Fibroblast of peridontal ligament (primary cell): ENCODE data around the gene MACF1.
A peak's percentile ranks its signal among the peaks of the same experiment; 100 is the strongest.
"Not testable (repeated sequence)": the region's sequence is repeated elsewhere in the genome, so short reads cannot be mapped to it uniquely, and the experiment has no call there.

Experiments used
- DNase-seq: peaks from one replicate; pipeline ENCODE4 v3.0.0-alpha.2; 2010; ENCODE audit errors: extremely low read depth

The MACF1 gene

DNA sequence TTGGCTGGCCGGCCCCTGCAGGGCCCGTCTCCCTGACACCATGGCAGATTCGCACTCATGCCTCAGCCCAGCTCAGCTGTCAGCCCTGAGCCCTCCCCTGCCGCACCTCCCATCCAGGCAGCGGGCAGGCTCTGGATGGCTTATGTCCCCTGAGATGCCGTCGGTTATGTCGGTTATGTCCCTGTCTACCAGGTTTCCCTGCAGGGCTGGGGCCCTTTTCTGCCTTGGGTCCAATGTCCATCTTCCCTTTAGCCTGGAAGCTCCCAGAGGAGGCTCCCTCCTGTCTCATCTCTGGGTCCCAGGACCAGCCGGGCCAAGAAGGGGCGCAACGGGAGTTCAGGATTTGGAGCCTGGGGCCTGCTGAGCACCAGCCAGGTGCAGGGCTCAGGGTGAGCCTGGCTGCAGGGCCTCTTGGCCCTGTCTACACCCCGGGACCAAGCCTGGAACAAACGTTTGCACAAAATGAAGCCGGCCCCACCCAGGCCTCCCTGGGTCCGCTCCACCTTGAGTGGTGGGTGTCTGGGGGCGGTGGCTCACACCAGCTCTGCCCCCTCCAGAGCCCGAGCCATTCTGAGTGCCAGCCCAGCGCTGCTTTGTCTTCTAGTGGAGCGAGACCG lies 306.2 kb downstream of the MACF1 start:
- DNase-seq, result not testable (repeated sequence)

DNA sequence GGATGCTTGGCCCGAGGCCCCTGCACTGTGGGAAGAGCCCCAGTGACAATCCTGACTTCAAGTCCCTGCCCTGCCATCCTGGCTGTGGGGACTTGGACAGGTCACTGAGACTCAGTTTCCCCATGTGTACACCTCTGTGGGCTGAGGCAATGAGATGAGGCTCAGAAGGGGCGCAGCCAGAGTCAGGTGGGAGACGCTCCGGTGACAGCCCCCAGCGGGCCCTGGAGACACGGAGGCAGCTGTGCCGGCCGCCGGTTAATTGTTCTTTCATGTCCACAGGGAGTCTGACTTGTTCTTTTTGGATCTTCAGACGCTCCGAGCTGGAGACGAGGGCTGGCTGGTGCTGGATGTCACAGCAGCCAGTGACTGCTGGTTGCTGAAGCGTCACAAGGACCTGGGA lies 307.0 kb downstream of the MACF1 start:
- not testable (repeated sequence) for DNase-seq

DNA sequence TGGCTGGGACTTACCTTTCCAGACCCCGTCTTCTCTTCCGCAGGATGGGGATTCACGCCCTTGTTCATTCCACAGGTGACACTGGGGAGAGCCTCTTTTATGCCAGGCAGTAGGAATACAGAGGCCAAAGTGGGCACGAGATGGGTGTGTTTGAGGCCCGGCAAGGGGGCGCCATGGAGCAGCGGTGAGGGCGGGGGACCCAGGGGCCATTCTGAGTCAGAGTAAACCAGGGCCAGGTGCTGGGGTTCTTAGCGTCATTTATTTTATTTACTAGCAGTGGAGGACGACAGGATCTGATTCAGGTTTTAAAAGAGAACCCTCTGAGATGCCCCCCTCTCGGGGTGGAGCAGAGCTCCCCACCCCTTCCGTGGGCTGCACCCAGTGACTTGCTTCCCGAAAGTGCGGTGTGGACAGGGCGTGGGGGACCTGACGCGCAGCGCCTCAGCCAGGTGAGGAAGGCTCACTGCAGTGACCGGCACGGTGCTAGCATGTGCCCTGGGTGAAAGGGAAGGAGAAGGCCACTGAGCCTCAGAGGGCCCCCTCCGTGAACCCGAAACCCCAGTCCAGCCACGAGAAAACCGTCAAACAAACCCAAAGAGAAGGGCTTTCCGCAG lies 307.8 kb downstream of the MACF1 start:
- not testable (repeated sequence) for DNase-seq

DNA sequence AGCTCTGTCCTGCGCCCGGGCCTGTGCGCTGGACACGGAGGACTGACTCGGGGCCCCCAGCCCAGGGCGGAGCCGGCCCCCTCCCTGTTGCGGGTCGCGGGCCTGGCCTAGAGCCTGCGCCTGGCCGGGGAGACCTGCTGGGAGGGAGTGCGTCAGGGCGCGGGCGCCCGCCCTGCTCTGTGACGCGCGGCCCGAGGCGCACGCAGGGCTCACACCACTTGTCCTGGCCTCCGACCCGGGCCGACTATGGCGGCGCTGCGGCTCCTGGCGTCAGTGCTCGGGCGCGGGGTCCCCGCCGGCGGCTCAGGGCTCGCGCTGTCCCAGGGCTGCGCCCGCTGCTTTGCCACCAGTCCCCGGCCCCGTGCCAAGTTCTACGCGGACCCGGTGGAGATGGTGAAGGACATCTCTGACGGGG lies 310.2 kb downstream of the MACF1 start:
- DNase-seq, result not testable (repeated sequence)

DNA sequence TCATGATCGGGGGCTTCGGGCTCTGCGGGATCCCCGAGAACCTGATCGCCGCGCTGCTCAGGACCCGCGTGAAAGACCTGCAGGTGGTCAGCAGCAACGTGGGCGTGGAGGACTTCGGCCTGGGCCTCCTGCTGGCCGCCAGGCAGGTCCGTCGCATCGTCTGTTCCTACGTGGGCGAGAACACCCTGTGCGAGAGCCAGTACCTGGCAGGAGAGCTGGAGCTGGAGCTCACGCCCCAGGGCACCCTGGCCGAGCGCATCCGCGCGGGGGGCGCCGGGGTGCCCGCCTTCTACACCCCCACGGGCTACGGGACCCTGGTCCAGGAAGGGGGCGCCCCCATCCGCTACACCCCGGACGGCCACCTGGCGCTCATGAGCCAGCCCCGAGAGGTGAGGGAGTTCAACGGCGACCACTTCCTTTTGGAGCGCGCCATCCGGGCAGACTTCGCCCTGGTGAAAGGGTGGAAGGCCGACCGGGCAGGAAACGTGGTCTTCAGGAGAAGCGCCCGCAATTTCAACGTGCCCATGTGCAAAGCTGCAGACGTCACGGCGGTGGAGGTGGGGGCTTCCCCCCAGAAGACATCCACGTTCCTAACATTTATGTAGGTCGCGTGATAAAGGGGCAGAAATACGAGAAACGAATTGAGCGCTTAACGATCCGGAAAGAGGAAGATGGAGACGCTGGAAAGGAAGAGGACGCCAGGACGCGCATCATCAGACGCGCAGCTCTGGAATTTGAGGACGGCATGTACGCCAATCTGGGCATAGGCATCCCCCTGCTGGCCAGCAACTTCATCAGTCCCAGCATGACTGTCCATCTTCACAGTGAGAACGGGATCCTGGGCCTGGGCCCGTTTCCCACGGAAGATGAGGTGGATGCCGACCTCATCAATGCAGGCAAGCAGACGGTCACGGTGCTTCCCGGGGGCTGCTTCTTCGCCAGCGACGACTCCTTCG lies 310.9 kb downstream of the MACF1 start:
- DNase-seq, result peak; percentile 64

DNA sequence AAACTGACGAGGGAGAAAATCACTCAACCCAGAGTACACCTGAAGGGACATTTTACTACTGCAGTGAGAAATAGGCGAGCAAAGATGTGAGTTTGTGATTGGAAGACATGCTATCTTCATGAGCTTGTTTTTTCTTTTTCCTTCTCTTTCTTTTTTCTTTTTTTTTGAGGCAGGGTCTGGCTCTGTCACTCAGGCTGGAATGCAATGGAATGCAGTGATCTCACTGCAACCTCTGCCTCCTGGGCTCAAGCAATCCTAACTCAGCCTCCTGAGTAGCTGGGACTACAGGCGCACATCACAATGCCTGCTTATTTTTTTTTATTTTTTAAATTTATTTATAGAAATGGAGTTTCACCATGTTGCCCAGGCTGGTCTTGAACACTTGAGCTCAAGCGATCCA lies 312.3 kb downstream of the MACF1 start:
- not testable (repeated sequence) for DNase-seq

DNA sequence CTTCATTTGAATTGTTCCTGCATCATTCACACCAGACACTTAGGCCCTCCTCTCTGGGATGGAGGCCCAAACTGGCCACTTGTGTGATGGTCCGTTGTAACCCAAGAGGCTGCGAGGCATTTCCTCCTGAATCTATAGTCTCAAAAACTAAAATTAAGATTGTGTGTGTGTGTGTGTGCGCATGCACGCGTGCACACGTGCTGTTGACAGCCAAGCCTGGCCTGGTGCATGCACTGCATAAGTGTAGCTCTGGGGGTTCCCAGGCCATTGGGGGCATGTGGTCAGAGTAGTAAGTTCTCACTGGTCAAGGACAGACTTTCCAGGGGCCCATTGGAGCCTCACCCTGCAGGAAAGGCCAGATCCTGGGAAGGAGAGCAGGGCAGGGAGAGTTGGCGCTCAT lies 313.4 kb downstream of the MACF1 start:
- DNase-seq, result not testable (repeated sequence)

DNA sequence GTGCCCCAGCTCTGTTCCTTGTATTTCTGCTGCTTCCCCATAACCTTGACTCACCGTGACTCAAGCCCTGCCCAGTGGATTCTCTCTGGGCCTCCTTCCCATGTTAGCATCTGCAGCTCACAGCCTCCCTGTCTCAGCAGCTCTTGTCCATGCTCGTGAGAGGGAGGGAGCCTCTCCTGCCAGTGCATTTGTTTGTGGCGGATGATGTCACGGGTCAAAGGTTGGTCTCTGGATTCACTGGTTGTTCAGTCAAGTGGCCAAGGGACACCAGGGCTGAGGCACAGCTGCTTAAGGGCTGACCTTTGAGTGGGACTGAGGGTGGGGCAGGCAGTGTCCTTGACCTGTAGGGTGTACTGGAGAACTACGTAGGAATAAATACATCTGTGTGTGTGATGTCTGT lies 314.9 kb downstream of the MACF1 start:
- not testable (repeated sequence) for DNase-seq

DNA sequence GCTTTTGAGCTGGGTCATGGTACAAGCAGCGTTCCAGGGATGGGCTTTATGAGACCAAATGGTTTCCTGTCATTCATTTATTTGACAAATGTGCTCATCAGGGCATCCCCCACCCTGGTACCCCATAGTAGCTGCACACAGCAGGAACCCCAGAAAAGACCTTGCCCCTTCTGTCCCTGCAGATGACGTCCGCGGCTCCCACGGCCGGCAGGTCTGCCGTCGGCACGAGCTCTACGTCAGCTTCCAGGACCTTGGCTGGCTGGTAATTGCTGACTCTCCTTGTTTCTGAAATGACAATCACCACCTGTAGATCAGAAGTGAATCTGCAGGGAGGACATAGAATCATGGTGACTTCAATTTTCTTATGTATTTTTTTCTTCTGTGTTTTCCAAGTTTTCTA lies 317.7 kb downstream of the MACF1 start:
- DNase-seq, result not testable (repeated sequence)

DNA sequence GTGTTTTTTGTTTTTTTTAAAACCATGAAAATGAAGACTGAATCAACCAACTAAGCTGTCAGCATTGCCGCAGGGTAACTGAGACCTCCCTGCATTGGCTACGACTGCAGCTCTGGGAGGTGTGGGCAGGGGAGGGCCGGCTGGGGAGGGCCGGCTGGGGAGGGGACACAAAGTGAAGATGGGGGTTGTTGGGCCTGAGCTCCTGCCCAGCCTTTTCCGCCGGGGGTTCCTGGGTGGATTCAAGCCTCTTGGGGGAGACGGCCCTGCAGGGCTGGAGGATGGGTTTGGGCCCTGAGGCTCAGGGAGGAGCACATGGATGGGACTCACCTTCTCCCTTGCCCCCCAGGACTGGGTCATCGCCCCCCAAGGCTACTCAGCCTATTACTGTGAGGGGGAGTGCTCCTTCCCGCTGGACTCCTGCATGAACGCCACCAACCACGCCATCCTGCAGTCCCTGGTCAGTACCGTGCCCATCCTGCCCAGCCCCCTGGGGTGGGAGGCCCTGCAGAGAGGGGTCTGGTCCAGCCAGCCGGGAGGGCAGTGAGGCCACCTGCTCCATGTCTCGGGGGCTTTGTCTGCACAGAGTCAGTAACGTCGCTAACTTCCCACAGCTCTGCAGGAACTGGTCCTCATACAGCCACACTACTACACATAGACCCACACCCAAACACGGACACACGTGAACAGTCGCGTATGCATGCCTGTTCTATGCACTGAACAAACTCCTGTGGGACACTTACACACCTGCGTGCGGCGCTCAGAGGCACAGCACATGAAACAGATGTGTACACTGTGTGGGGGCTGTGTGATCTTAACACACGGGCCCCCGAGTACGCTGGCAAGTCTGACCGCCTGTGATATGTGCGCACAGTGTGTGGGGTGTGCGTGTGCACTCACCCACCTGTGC lies 318.4 kb downstream of the MACF1 start:
- no peak for DNase-seq

DNA sequence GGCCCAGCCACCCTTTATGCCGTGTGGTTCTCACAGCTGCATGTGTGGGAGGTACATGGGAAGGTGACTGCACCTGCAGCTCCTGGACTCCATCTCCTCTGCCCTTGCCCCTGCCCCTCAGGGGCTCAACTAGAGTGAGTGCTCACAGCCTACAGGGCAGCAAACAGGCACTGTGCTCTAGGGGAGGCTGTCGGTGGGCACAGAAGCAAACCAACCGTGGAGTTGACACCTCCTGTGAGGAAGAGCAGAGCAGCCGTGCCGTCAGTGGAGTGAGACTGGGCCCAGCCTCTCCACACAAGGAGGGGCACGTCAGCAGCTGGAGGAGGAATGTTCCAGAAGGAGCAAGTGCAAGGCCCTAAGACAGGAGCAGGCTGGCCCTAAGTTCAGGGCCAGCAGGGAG lies 319.7 kb downstream of the MACF1 start:
- DNase-seq, result no peak

DNA sequence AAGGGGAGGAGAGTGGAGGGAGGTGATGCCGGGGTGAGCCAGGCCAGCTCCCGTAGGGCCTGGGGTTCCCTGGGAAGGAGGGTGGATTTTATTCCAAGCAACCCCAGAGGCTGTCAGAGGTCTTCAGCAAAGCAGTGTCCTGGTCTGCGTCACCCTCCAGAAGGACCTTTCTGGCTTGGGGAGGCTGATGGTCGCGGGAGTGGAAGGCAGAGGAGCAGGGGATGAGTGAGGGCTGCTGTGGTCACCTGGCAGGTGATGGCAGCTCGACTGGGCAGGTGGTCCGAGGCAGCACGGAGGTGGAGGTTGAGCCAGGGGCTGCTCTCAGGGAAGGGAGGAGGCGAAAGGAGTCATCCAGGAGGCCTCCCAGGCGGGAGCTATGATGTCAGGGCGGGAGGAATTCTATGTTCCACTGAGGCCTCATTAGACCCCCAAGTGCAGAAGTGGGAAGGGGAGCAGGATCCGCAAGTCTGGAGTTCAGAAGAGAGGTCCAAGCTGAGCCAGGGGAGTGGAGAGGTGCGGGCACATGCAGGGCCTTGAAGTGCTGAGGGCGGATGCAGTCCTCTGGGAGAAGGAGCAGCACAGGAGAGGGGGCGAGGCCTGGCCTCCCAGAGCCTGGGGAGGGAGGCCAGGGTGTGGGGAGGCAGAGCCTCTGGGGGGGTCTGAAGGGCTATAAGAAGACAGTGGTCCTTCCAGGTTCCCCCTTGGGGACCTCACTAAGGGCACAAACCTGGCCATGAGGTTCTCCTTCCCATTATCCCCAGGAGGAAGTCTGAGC lies 320.3 kb downstream of the MACF1 start:
- DNase-seq, result no peak

DNA sequence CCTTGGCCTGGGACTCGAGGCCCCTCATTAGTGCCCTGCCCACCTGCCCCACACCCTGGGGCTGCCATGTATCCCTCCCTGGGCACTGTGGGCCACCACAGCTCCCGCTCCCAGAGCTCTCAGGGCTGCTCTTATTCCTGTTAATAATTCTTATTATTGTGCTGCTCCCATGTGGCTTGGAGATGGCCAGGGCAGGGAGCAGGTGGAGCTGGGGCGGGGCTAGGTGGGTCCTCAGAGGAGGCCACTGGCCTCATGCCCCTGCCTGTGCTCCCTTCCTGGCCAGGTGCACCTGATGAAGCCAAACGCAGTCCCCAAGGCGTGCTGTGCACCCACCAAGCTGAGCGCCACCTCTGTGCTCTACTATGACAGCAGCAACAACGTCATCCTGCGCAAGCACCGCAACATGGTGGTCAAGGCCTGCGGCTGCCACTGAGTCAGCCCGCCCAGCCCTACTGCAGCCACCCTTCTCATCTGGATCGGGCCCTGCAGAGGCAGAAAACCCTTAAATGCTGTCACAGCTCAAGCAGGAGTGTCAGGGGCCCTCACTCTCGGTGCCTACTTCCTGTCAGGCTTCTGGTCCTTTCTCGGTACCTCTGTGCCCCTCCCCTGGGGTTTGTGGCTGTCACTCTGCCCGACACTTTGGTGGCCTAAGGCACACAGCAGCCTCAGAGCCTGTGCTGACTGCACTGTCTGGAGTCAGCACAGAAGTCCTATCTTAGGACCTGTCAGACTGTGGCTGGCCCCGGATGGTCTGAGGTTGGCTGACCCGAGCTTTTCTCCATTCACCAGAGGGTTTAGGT lies 321.1 kb downstream of the MACF1 start:
- DNase-seq, result no peak

DNA sequence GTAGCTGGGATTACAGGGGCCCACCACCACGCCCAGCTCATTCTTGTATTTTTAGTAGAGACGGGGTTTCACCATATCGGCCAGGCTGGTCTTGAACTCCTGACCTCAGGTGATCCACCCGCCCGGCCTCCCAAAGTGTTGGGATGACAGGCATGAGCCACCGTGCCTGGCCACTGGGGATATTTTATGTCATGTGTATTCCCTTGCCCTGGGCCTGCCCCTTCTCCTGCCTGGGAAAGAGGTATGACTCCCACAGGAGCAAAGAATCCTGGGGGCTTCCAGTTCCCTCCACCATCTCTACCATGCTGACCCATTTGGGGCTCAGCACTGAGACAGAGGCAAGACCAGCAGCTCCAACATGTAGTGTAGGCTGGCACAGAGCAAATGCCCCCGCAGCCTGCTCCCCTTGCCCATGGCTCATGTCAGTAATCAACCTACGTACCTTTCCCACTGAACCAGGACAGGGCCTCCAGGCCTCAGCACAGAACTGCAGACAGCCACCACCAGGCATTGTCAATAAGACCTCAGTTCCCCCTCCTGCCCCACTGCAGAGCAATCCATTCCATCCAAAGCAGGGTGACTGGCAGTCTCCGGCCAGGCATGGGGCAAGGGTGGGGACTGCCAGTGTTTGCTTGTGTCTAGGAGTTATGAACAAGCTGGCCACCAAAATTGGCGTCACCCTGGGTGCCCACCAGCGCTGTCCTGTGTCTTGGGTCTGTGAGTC lies 322.1 kb downstream of the MACF1 start:
- DNase-seq, result no peak

DNA sequence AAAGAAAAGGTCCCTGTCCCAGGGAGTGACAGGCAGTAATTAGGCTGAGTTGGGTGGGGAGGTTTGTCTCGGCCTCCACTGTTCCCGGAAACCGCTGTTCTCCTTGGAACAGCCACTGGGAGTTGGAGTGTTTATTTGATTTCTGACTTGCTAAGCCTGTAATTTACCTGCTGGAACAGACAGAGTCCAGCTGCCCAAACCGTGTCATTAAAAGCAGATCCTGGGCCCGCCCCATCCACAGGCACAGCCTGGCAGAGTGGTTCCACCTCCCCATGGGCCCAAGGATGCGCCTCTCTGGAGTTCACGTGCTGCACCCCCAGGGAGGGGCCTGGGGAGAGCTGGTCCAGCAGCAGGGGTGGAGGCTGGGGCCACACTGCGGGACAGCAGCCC lies 322.7 kb downstream of the MACF1 start:
- not testable (repeated sequence) for DNase-seq

DNA sequence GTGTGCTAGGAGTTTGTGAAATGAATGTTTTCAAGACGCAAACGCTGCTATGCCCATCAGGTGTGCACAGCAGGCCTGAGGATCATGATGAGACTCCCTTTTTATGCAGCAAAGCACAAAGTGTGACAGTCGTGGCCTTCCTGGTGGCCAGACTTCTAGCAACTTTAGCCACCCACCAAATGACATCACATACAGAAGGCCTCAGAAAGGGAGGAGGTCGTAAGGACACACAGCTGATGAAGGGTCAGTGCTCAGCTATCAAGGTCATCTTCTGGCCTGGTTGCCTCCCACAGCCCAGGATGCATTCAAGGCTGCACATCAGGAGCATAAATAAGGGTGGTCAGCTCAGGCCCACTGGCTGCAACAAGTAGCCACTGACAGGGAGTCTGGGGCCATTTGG lies 323.6 kb downstream of the MACF1 start:
- no peak for DNase-seq

DNA sequence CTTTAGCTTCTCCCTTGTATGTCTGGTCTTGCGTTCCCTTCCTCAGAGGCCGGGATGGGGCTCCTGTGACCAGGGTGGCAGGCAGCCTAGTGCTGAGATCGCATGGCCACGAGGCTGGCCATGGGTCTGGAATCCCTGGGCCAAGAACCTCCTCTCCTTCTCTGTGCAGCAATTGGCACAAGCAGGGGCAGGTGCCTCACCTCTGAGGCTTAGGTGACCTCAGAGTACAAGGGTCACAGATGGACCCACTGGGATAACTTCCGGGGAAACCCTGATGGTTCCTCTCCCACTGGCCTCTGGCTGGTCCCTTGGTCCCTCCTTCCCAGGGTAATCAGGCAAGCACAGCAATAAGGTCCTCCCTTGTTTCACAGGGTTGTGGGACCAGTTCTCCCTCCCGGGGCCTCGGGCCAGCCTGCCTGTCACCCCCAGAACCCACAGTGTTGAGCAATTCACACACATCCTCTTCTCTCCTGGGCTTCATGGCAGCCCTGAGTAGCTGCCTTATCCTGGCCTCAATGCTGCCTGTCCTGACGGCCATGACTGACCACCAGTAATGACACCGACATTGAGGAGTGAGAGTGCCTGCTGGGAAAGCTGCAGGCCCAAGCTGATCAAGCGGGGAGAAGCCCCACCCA lies 325.5 kb downstream of the MACF1 start:
- no peak for DNase-seq

DNA sequence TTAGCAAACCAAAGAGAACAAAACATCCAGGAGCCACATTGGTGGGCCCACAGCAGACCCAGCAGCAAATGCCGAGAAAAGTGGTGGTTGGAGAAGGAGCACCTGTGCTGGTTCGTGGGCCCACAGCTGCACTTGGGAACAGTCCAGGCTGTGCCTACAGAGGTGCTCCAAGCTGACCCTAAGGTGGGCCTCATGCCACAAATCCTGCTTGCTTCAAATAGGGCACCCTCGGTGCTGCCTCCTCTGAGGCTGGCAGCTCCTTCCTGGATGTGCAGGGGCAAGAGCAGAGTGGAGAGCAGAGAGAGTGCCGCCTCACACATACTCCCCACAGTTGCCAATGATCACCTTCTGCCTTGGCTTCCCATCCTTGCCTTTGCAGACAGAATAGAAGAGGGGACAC lies 327.0 kb downstream of the MACF1 start:
- DNase-seq, result no peak

DNA sequence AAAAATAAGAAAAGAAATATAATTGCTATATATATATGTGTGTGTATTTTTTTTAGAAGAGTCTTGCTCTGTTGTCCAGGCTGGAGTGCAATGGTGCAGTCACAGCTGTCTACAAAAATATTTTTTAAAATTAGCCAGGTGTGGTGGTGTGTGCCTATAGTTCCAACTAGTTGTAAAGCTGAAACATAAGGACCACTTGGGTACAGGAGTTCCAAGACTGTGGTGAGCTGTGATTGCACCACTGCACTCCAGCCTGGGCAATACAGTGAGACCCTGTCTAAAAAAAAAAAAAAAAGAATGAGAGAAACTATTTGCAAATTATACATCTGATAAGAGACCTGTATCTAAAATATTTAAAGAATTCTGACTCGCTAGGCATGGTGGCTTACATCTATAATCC lies 328.9 kb downstream of the MACF1 start:
- DNase-seq, result no peak
